Measurements from ENCODE around the gene TRAK1.

Gene TRAK1

GRCh38 chr3:42236611-42237010, 145.5 kb downstream of the TRAK1 start:
- TF ChIP-seq EZH2 (IDR thresholded peaks at IDR 0.05) = no peak
- no peak for TF ChIP-seq FOXP2 (optimal IDR thresholded peaks at IDR 0.05; ENCODE audit: control extremely low read depth, extremely low read length, insufficient read depth)
- no peak for TF ChIP-seq POLR2AphosphoS5 (IDR thresholded peaks at IDR 0.05; ENCODE audit: borderline replicate concordance, low read depth, low read length)
- DNase-seq (ENCODE audit: low read depth, low spot score) = no peak

GRCh38 chr3:42246091-42246490, 154.9 kb downstream of the TRAK1 start:
- Histone ChIP-seq H3K9me3 (ENCODE audit: low read depth, low read length) (no peaks in the 10 kb centered on the region), H3K36me3 (ENCODE audit: insufficient read depth, low read length) (no peaks in the 10 kb centered on the region), H3K9ac (ENCODE audit: insufficient read length) (no peak overlapping the region), H3K4me3 (no peak overlapping the region), H3K27ac (no peak overlapping the region)
- DNase-seq (ENCODE audit: low read depth, low spot score) = no peak
- no peak for TF ChIP-seq FOXP2 (optimal IDR thresholded peaks at IDR 0.05; ENCODE audit: control extremely low read depth, extremely low read length, insufficient read depth)
- no peak for TF ChIP-seq POLR2AphosphoS5 (IDR thresholded peaks at IDR 0.05; ENCODE audit: borderline replicate concordance, low read depth, low read length)
- no peak for TF ChIP-seq EZH2 (IDR thresholded peaks at IDR 0.05)

More at GRCh38 chr3:42236611-42237010, 145.5 kb downstream of the TRAK1 start:
- H3K27ac ChIP-seq = no peak overlapping the region
- H3K9me3 ChIP-seq (ENCODE audit: low read depth, low read length) = no peaks in the 10 kb centered on the region
- H3K9ac ChIP-seq (ENCODE audit: insufficient read length) = no peak overlapping the region
- H3K4me3 ChIP-seq = no peak overlapping the region
- no peaks in the 10 kb centered on the region for H3K36me3 ChIP-seq (ENCODE audit: insufficient read depth, low read length)

GRCh38 chr3:42247576-42248027, 156.4 kb downstream of the TRAK1 start:
- peak; percentile 35 for DNase-seq (ENCODE audit: low read depth, low spot score)
- no peak overlapping the region for H3K27ac ChIP-seq
- H3K9me3 ChIP-seq (ENCODE audit: low read depth, low read length) = no peaks in the 10 kb centered on the region
- no peak overlapping the region for H3K9ac ChIP-seq (ENCODE audit: insufficient read length)
- TF ChIP-seq EZH2 (IDR thresholded peaks at IDR 0.05) = no peak
- TF ChIP-seq POLR2AphosphoS5 (IDR thresholded peaks at IDR 0.05; ENCODE audit: borderline replicate concordance, low read depth, low read length) = no peak
- no peak for TF ChIP-seq FOXP2 (optimal IDR thresholded peaks at IDR 0.05; ENCODE audit: control extremely low read depth, extremely low read length, insufficient read depth)
- peak overlapping the region; percentile 45 for H3K4me3 ChIP-seq
- no peaks in the 10 kb centered on the region for H3K36me3 ChIP-seq (ENCODE audit: insufficient read depth, low read length)

- Histone ChIP-seq H3K27ac (no peak overlapping the region), H3K9ac (ENCODE audit: insufficient read length) (no peak overlapping the region), H3K36me3 (ENCODE audit: insufficient read depth, low read length) (no peaks in the 10 kb centered on the region), H3K9me3 (ENCODE audit: low read depth, low read length) (no peaks in the 10 kb centered on the region), H3K4me3 (no peak overlapping the region)
- DNase-seq (ENCODE audit: low read depth, low spot score) = no peak
- TF ChIP-seq EZH2 (IDR thresholded peaks at IDR 0.05) = no peak
- TF ChIP-seq POLR2AphosphoS5 (IDR thresholded peaks at IDR 0.05; ENCODE audit: borderline replicate concordance, low read depth, low read length) = no peak
- no peak for TF ChIP-seq FOXP2 (optimal IDR thresholded peaks at IDR 0.05; ENCODE audit: control extremely low read depth, extremely low read length, insufficient read depth)
These were observed 159.6 kb downstream of the TRAK1 start for GRCh38 chr3:42250761-42251160.

- H3K4me3 ChIP-seq = no peak overlapping the region
- no peak for DNase-seq (ENCODE audit: low read depth, low spot score)
- H3K27ac ChIP-seq = no peak overlapping the region
- TF ChIP-seq EZH2 (IDR thresholded peaks at IDR 0.05) (no peak), FOXP2 (optimal IDR thresholded peaks at IDR 0.05; ENCODE audit: control extremely low read depth, extremely low read length, insufficient read depth) (no peak), POLR2AphosphoS5 (IDR thresholded peaks at IDR 0.05; ENCODE audit: borderline replicate concordance, low read depth, low read length) (no peak)
- peaks cover 21% of the 10 kb centered on the region for H3K36me3 ChIP-seq (ENCODE audit: insufficient read depth, low read length)
- no peaks in the 10 kb centered on the region for H3K9me3 ChIP-seq (ENCODE audit: low read depth, low read length)
- H3K9ac ChIP-seq (ENCODE audit: insufficient read length) = no peak overlapping the region
These were observed 163.4 kb downstream of the TRAK1 start for GRCh38 chr3:42254566-42254965.

- no peak overlapping the region for H3K9ac ChIP-seq (ENCODE audit: insufficient read length)
- peaks cover 38% of the 10 kb centered on the region for H3K36me3 ChIP-seq (ENCODE audit: insufficient read depth, low read length)
- TF ChIP-seq FOXP2 (optimal IDR thresholded peaks at IDR 0.05; ENCODE audit: control extremely low read depth, extremely low read length, insufficient read depth) (no peak), POLR2AphosphoS5 (IDR thresholded peaks at IDR 0.05; ENCODE audit: borderline replicate concordance, low read depth, low read length) (peak; percentile 31; the same call in 1 of the 2 replicates)
- no peak overlapping the region for H3K27ac ChIP-seq
- no peaks in the 10 kb centered on the region for H3K9me3 ChIP-seq (ENCODE audit: low read depth, low read length)
- DNase-seq (ENCODE audit: low read depth, low spot score) = no peak
- H3K4me3 ChIP-seq = no peak overlapping the region
These were observed 165.1 kb downstream of the TRAK1 start for GRCh38 chr3:42256135-42256819.

GRCh38 chr3:42257007-42257406, 165.8 kb downstream of the TRAK1 start:
- Histone ChIP-seq H3K9me3 (ENCODE audit: low read depth, low read length) (no peaks in the 10 kb centered on the region), H3K4me3 (no peak overlapping the region), H3K36me3 (ENCODE audit: insufficient read depth, low read length) (peaks cover 46% of the 10 kb centered on the region), H3K9ac (ENCODE audit: insufficient read length) (no peak overlapping the region), H3K27ac (peak overlapping the region; percentile 25; the same call in 1 of the 2 replicates)
- DNase-seq (ENCODE audit: low read depth, low spot score) = no peak
- TF ChIP-seq FOXP2 (optimal IDR thresholded peaks at IDR 0.05; ENCODE audit: control extremely low read depth, extremely low read length, insufficient read depth) (no peak), EZH2 (IDR thresholded peaks at IDR 0.05) (no peak), POLR2AphosphoS5 (IDR thresholded peaks at IDR 0.05; ENCODE audit: borderline replicate concordance, low read depth, low read length) (no peak)

- TF ChIP-seq EZH2 (IDR thresholded peaks at IDR 0.05) = no peak
- TF ChIP-seq FOXP2 (optimal IDR thresholded peaks at IDR 0.05; ENCODE audit: control extremely low read depth, extremely low read length, insufficient read depth) = no peak
- no peak for TF ChIP-seq POLR2AphosphoS5 (IDR thresholded peaks at IDR 0.05; ENCODE audit: borderline replicate concordance, low read depth, low read length)
- Histone ChIP-seq H3K9me3 (ENCODE audit: low read depth, low read length) (no peaks in the 10 kb centered on the region), H3K36me3 (ENCODE audit: insufficient read depth, low read length) (peaks cover 58% of the 10 kb centered on the region), H3K27ac (peak overlapping the region; percentile 19; the same call in 1 of the 2 replicates), H3K9ac (ENCODE audit: insufficient read length) (peak overlapping the region; percentile 88), H3K4me3 (peak overlapping the region; percentile 91)
- DNase-seq (ENCODE audit: low read depth, low spot score) = no peak
These were observed 171.4 kb downstream of the TRAK1 start for GRCh38 chr3:42262525-42262924.
